Endothelial cell of umbilical vein (primary cell): ENCODE results near the gene KRTAP4-4. TPM values are rescaled to one million over a fixed set of nuclear protein-coding genes. Genes with fewer than 3 reads are reported as not detected.
"Not testable (repeated sequence)": the region's sequence is repeated elsewhere in the genome, so short reads cannot be mapped to it uniquely, and the experiment has no call there.

Experiments
- BruUV-seq: library from RNA; stranded (reverse); fragments of 400-500 nt; replicated peaks from 2 replicates; lab custom pipeline; 2021; lab: Mats Ljungman, UMichigan
- CTCF ChIA-PET: fragments of 300-600, 350-600 bp; sonication (Branson Sonifier 250); formaldehyde crosslinking; loops from one replicate; lab custom pipeline; 2021; ENCODE audit warnings: antibody characterized with exemption, inconsistent platforms; lab: Charles Lee
- POLR2A ChIA-PET: fragments of 300-600, 350-600 bp; sonication (Branson Sonifier 250); formaldehyde crosslinking; loops from one replicate; lab custom pipeline; 2021; ENCODE audit warnings: antibody characterized with exemption, inconsistent platforms; lab: Charles Lee
- DNase-seq: peaks from one replicate; pipeline ENCODE4 v3.0.0-alpha.2; 2011; ENCODE audit warnings: low read depth, low spot score
- FAIRE-seq: peaks from 2 replicates; lab custom pipeline; 2011; peaks lifted over from hg19 to GRCh38; lab: Jason Lieb, UNC
- H2AFZ ChIP-seq: 2 replicates; pipeline ENCODE4 v1.6.0; 2012; ENCODE audit warnings: low read depth, low read length, control low read depth, inconsistent platforms
- H3K27ac ChIP-seq: 2 replicates; pipeline ENCODE4 v1.5.1; 2011; ENCODE audit warnings: low read depth, mild to moderate bottlenecking, control low read depth, low read length, moderate library complexity; ENCODE audit not compliant: insufficient read depth
- H3K27me3 ChIP-seq, 2 experiments: 2 replicates each; pipeline versions ENCODE4 v1.6.0 to v1.6.1; 2011; ENCODE audit warnings: low read length in 2 of 2, mixed read lengths in 1 of 2; ENCODE audit not compliant: control insufficient read depth in 2 of 2, insufficient read depth in 2 of 2
- H3K36me3 ChIP-seq, 2 experiments: 2 replicates in 1 of 2; 3 replicates in 1 of 2; pipeline ENCODE4 v1.5.1; 2011; ENCODE audit warnings: low read length in 2 of 2, mild to moderate bottlenecking in 1 of 2, moderate library complexity in 1 of 2; ENCODE audit not compliant: control insufficient read depth in 2 of 2, insufficient read depth in 2 of 2; ENCODE audit errors: extremely low read depth in 1 of 2
- H3K4me1 ChIP-seq: 3 replicates; pipeline ENCODE4 v1.5.1; 2011; ENCODE audit warnings: mild to moderate bottlenecking, low read length; ENCODE audit not compliant: control insufficient read depth, insufficient read depth; ENCODE audit errors: extremely low read depth
- H3K4me2 ChIP-seq: 2 replicates; pipeline ENCODE4 v1.6.1; 2011; ENCODE audit warnings: low read length, control low read depth, mixed read lengths; ENCODE audit not compliant: insufficient read depth
- H3K4me3 ChIP-seq, 3 experiments: fragments of 200-600 bp in 1 of 3; sonication (generic), shearing (Covaris generic) in 1 of 3; replicated peaks in 1 of 3; 2 replicates each; pipeline ENCODE4 v1.5.1; 2011 to 2016; ENCODE audit warnings: control low read depth in 3 of 3, low read length in 3 of 3, mild to moderate bottlenecking in 2 of 3, inconsistent platforms in 1 of 3, low read depth in 1 of 3, moderate library complexity in 1 of 3; ENCODE audit not compliant: insufficient read depth in 1 of 3
- H3K79me2 ChIP-seq: 2 replicates; pipeline ENCODE4 v1.6.0; 2012; ENCODE audit warnings: low read length, inconsistent platforms; ENCODE audit not compliant: control insufficient read depth, insufficient read depth
- H3K9ac ChIP-seq: replicated peaks from 2 replicates; pipeline ENCODE3; 2011; ENCODE audit warnings: low read length, control low read depth; ENCODE audit not compliant: insufficient read depth; ENCODE audit errors: extremely low read depth
- H3K9me1 ChIP-seq: replicated peaks from 3 replicates; pipeline ENCODE4 v1.6.0; 2011; ENCODE audit warnings: mild to moderate bottlenecking, low read length; ENCODE audit not compliant: control insufficient read depth, insufficient read depth; ENCODE audit errors: extremely low read depth
- H3K9me3 ChIP-seq: replicated peaks from 2 replicates; pipeline ENCODE4 v1.5.1; 2012; ENCODE audit warnings: low read length, inconsistent platforms; ENCODE audit not compliant: control insufficient read depth, insufficient read depth
- H4K20me1 ChIP-seq: replicated peaks from 2 replicates; pipeline ENCODE3; 2011; ENCODE audit warnings: mild to moderate bottlenecking, low read length; ENCODE audit not compliant: control insufficient read depth, insufficient read depth; ENCODE audit errors: extremely low read depth
- CTCF ChIP-seq, 2 donors: IDR thresholded peaks; 1 replicate in 1 of 2; 2 replicates in 1 of 2; pipeline ENCODE4 v1.5.1; 2011; ENCODE audit warnings: low read length in 2 of 2, mild to moderate bottlenecking in 2 of 2, moderate library complexity in 2 of 2, control low read depth in 1 of 2, inconsistent platforms in 1 of 2, low read depth in 1 of 2; ENCODE audit not compliant: insufficient read depth in 1 of 2; ENCODE audit errors: extremely low read depth in 1 of 2
- EZH2 ChIP-seq: IDR thresholded peaks from 2 replicates; pipeline ENCODE4 v1.6.1; 2012; ENCODE audit warnings: borderline replicate concordance, low read depth, mild to moderate bottlenecking, moderate library complexity, low read length, inconsistent platforms; ENCODE audit not compliant: severe bottlenecking
- FOS ChIP-seq: IDR thresholded peaks from 2 replicates; pipeline ENCODE4 v1.6.1; 2011; ENCODE audit warnings: mild to moderate bottlenecking, low read length, moderate library complexity, borderline replicate concordance; ENCODE audit not compliant: insufficient read depth
- GATA2 ChIP-seq: IDR thresholded peaks from 2 replicates; pipeline ENCODE4 v1.7.0; 2011; ENCODE audit warnings: low read depth, mild to moderate bottlenecking, moderate library complexity, mixed read lengths, low read length; ENCODE audit not compliant: insufficient read length, insufficient read depth
- JUN ChIP-seq: IDR thresholded peaks from 2 replicates; pipeline ENCODE4 v1.6.1; 2011; ENCODE audit warnings: borderline replicate concordance, low read depth; ENCODE audit not compliant: insufficient read length, insufficient read depth
- MAX ChIP-seq: IDR thresholded peaks from 2 replicates; pipeline ENCODE4 v1.6.1; 2011; ENCODE audit not compliant: insufficient read depth, insufficient read length
- MYC ChIP-seq: IDR thresholded peaks from one replicate; pipeline ENCODE4 v1.6.1; 2011; ENCODE audit warnings: mild to moderate bottlenecking, low read depth, low read length
- POLR2A ChIP-seq: IDR thresholded peaks from 2 replicates; pipeline ENCODE4 v1.6.1; 2012; ENCODE audit warnings: low read depth, mild to moderate bottlenecking, control low read depth, low read length
- POLR2AphosphoS5 ChIP-seq: IDR thresholded peaks from 2 replicates; pipeline ENCODE4 v1.6.1; 2012; ENCODE audit warnings: low read depth, mild to moderate bottlenecking, control low read depth, low read length, moderate library complexity; ENCODE audit not compliant: insufficient read depth
- dilution Hi-C: fragments of 300-500 bp; cut with MboI; formaldehyde crosslinking; loops from one replicate; pipeline ENCODE4 v1.15.0; 2019; ENCODE audit warnings: low sequenced_read_pairs; ENCODE audit not compliant: extremely low pct_ligation_motif_present
- intact Hi-C: fragments of 100-400 bp; cut with micrococcal nuclease; formaldehyde crosslinking; loops from one replicate; pipeline ENCODE4 v1.10.0; 2022
- polyA plus RNA-seq, 4 experiments: library from polyadenylated mRNA; depleted of rRNA in 3 of 4; stranded (reverse) in 3 of 4; unstranded in 1 of 4; fragments of >200 nt; gene quantifications; 2 replicates each; pipeline versions ENCODE4 v1.2.1 to v1.2.3, GENCODE V29; 2011 to 2012; ENCODE audit warnings: missing spikeins in 1 of 4
- total RNA-seq: library from RNA; stranded (reverse); gene quantifications from 2 replicates; pipeline ENCODE4 v1.2.3, GENCODE V29; 2021

Gene KRTAP4-4
- total and polyA plus RNA-seq, 2 donors (not counting 3 experiments of a cell fraction or from before 2014, with no cell fraction given): not detected

- DNase-seq: no peak
- Histone ChIP-seq H3K4me3 (no peak overlapping the region), H2AFZ (no peak overlapping the region), H3K9me1 (no peaks in the 10 kb centered on the region), H4K20me1 (no peaks in the 10 kb centered on the region), H3K27me3 (peaks cover 0 to 3% of the 10 kb centered on the region in 2 experiments), H3K4me2 (no peak overlapping the region), H3K9ac (no peak overlapping the region), H3K79me2 (no peaks in the 10 kb centered on the region), H3K4me1 (peaks cover 3% of the 10 kb centered on the region), H3K27ac (no peak overlapping the region), H3K9me3 (no peaks in the 10 kb centered on the region), H3K36me3 (no peaks in the 10 kb centered on the region)
- no peak for FAIRE-seq
- BruUV-seq: no TSS peak
- intact Hi-C loops (no loop called here), dilution Hi-C loops (no loop called here)
- TF ChIP-seq MYC (no peak), FOS (no peak), POLR2AphosphoS5 (no peak), CTCF (IDR thresholded peaks at IDR 0.05; ENCODE audit: extremely low read depth in 1 of 2, insufficient read depth in 1 of 2, low read depth in 1 of 2, low read length in 2 of 2) (no peak), GATA2 (no peak), POLR2A (no peak), EZH2 (no peak), JUN (no peak), MAX (no peak)
- ChIA-PET POLR2A (no interaction called here), CTCF (no interaction called here)
Measured at GRCh38 chr17:41118721-41119120, 41.8 kb downstream of the KRTAP4-4 start.

- FAIRE-seq, H3K27ac ChIP-seq, H3K27me3 ChIP-seq, CTCF ChIA-PET, POLR2A ChIA-PET, H3K4me2 ChIP-seq, H3K36me3 ChIP-seq, DNase-seq, intact Hi-C loops, H3K9me1 ChIP-seq, H4K20me1 ChIP-seq, H3K9me3 ChIP-seq, H3K4me1 ChIP-seq, H3K4me3 ChIP-seq, H3K79me2 ChIP-seq, H3K9ac ChIP-seq, dilution Hi-C loops, H2AFZ ChIP-seq, BruUV-seq: not testable (repeated sequence)
Measured at GRCh38 chr17:41117846-41118386, 42.6 kb downstream of the KRTAP4-4 start, which contains the start of gene KRTAP4-11. Gene KRTAP4-11, minus strand, starts transcription at chr17:41118373. Its CDS starts 58 bp downstream, at chr17:41118315.
